ENCODE results near the gene LYPLAL1.

Gene LYPLAL1

DNA sequence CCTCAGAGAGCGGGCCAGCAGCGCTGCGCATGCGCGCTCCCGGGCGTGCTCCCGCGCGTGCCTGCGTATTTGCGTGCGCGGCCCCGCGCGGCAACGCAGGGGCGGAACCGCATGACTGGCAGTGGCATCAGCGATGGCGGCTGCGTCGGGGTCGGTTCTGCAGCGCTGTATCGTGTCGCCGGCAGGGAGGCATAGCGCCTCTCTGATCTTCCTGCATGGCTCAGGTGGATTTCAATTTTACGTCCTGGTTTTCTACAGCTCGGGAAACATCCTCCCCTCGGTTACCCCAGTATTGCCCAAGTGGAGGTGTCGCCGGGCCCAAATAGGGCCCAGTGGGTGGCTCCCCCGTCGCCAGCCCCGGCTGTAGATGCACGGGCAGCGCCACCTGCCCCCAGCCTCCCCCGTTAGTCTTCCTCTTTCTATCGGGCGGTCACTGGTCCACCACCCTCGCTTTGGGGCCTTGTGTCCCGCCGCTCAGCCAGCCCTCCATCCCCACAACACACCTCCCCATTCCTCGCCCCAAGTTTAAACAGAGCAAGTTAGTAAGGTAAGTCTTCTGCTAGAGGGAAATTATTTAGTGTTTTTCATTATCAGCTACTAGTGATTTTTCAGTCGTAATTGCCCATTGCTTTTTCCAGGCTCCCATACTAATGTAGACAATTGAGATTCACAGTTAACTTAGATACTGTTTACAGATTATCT, at the start of gene LYPLAL1:
Gene LYPLAL1 (plus strand): TSS at position 121 of the 702 bp plus-strand sequence. CDS start 13 bp downstream, at position 134.
- DNase-seq: peak; percentile 86

DNA sequence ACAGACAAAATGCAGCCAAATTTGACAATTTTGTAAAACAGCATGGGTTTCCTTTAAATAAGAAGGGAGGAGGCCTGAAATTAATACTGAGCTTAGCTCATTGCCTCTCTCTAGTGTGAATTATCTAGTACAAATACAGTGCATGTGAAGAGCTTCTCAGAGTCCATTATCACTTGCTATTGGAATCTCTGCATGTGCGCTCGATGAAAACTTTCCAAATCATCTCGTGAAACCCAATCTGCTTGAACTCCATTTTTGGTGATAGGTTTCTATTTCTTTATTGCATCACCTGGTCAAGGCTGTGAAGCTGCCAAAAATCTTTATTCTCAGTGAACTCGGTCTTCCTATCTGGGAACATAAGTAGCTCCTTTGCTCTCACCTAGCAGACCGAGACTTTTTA, 49.5 kb upstream of the LYPLAL1 start:
- DNase-seq: no peak

DNA sequence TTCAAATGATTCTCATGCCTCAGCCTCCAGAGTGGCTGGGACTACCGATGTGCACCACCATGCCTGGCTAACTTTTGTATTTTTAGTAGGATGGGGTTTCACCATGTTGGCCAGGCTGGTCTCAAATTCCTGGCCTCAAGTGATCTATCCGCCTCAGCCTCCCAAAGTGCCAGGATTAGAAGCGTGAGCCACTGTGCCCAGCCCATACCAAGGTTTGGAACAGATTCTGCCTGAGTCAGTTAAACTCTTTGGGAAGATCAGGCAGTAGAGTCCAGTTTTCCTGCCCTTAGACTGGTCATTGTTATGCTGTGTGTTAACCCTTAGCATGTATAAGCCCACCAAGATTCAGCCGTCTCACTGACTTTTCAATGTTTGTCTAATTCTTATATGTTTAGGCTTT, 48.3 kb upstream of the LYPLAL1 start:
- no peak for DNase-seq

DNA sequence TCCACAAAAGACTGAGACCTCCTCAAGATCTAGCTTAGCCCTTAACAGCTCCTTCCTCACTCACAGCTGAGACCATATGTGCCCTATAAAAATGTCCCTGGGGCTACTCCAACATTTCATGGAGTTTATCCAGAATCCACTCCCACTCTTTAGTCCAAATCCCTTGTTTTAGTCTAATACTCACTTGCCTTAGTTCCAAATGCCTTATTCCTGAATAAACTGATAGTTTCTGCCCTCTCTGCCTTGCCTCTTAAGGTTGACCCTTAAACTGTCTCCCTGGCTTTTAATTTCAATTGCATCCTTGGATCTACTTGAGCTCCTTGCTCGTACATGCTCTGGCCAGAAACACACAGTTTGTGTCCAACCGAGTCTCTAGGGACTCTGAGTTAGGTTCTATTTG, 47.3 kb upstream of the LYPLAL1 start:
- no peak for DNase-seq

DNA sequence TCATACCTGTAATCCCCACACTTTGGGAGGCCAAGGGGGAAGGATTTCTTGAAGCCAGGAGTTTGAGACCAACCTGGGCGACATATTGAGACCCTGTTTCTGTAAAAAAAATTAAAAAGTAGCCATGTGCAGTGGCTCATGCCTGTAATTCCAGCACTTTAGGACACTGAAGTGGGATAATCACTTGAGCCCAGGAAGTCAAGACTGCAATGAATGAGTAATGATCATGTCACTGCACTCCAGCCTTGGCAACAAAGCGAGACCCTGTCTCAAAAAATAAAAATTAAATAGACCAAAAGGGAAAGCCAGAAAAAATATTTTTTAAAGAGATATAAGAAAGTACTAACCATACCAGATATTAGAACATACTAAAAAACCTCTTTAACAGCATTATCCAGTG, 44.7 kb upstream of the LYPLAL1 start:
- DNase-seq: peak; percentile 45

DNA sequence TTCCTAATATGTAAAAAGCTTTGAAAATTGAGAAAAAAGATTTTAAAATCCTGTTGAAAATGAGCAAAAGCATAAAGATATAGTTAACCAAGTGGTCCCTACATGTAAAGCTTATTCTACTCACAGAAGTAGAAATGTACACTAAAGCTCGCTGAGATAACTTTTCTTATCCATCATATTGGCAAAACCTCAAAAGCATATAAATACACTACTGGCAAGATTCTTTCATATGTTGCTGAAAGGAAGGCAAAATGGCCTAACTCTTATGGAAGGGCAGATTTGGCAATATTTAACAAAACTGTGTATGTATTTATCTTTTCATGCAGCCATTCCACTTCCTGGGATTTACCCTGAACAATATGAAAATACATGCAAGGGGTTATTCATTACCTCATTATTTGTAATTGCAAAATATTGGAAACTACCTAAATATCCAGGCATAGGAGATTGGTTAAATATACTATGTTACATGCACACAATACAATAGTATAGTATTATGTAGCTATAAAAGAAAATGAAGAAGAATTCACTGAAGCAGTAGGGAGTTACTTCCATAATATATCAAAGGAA, 43.2 kb upstream of the LYPLAL1 start:
- no peak for DNase-seq

DNA sequence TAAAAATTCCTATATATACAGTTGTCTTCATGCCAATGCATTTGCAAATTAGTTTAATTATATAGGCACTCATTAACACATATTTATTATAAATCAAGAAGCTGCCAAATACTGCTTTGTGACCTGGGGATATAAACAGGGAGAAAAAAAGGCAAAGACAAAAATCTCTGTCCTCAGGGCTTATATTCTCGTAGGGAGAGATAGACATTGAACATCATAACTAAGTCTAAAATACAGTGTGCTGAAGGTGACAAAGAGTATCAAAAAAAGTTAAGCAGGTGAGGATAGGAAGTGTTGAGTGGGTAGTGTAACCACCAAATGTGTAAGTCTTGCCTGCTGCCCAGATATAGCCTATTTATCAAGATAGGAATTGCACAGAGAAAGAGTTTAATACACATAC, 40.7 kb upstream of the LYPLAL1 start:
- DNase-seq: no peak

DNA sequence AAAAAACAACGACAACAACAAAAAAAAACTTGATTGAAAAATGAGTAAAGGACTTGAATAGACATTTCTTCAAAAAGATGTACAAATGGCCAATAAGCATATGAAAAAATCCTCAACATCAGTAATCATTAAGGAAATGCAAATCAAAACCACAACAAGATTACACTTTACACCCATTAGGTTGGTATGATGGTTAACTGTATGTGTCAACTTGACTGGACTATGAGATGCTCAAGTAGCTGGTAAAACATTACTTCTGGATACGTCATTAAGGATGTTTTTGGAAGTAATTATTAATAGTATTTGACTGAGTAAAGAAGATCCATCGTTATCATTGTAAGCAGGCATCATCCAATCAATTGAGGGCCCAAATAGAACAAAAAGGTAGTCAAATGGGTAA, 34.9 kb upstream of the LYPLAL1 start:
- DNase-seq: no peak

DNA sequence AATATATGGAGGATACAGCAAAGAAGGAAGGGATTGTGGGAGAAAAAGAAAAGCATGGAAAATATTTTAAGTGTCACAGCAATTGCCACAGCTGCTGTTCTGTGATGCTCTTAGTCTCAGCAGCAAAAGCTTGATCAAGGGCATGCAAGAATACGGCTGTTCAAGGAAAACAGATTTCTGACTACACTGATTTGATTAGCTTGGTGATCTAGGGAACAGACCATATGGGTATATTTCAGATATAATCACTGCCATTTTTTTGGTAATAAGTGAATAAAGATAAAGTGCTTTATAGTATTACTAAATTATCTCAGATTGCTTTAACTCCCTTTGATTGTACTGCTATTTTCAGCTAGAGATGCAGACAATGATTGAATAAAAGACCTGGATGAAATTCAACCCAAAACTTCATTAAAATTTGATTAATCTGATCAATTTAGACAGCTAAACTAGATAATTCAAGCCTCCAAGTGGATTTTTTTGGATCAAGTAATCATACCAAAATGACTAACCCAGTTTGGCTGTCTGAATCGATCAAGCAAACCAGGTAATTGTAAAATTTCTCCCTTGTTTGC, 33.3 kb upstream of the LYPLAL1 start:
- DNase-seq: no peak

DNA sequence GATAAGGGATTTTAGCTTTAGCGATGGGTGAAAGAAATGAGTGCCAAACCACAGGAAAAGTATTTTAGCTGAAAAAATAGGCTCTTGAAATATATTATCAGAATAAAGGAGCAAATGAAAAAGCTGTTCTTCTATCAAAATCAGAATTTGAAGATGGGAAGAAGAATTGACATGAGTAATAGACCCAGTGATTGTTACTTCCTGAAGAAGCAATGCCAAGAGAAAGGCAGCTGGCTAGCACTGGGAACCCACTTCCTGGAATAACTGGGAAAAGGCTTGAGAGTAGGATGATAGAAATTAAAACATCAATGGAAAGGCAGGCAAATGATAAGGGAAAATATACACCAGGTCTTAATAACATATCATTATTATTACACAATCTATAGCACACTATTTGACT, 29.9 kb upstream of the LYPLAL1 start:
- DNase-seq: peak; percentile 64

DNA sequence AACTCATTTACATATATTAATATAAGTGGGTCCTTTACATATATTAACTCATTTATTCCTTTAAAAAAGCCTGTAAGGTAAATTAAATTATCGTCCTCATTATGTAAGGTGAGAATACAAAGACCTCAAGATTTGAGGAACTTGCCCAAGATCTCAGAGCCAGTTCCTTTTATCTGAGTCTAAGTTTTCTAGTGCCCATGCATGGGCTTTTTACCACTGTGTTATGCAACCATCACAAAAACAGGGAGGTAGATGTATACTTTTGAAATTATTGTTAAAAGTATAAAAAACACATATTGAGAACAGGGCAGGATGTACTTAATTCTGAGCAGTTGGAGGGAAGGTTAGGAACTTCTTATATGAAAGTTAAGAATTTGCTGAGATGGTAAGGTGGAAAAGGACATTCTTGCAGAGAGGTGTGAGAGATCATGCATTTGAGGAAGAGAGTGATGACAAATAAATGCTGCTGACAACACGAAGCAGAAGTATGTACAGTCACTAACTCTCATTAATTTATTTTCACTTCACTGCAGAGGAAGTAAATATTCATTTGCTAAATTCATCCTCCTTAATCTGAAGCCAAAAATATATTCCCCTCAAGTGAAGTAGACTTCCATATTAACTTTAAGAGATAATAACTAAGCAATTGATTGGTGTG, 28.9 kb upstream of the LYPLAL1 start:
- DNase-seq: no peak

DNA sequence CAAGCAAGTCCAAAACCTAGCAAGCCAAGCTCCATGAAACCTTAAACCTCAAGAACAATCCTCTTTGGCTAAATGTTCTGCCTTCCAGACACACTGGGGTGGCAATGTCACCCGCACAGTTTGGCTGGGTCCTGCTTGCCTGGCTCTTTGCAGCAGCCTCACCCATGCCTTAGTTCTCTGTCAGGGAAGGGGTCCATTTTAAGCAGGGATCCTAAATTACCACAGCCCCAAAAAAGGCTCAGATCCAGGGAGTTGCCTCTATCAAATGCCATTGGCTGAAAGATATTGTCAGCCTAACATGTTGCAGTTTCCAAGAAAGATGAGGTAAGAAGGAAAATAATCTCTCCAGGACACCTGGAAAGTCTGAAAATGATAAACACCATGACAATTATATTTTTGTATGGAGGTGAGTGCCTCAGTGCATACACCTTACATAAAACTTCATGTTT, 26.1 kb upstream of the LYPLAL1 start:
- no peak for DNase-seq

DNA sequence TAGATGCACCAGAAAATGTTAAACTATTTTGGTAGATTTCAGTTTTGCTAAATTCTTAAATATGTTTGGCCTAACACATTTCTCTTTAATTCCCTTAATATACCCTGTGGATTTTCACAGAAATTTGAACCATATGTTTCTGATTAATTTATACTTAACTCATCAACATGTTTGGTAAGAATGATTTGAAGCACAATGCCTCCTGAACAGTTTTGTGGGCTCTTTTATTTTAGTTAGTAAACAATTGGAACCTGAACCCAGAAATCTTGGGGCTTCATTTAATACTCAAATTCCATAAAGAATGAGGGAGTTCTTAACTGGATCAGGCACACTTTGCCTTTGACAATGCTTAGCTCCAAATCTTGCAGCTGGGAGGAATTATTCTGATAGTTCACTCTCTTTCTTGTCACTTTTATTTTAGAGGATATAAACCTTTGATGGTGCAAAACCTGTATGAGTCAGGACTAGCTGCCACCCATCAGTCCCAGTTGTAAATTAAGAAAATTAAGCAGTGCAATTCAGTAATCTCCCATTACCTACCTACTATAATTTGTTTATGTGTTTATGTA, 24.6 kb upstream of the LYPLAL1 start:
- DNase-seq: no peak

DNA sequence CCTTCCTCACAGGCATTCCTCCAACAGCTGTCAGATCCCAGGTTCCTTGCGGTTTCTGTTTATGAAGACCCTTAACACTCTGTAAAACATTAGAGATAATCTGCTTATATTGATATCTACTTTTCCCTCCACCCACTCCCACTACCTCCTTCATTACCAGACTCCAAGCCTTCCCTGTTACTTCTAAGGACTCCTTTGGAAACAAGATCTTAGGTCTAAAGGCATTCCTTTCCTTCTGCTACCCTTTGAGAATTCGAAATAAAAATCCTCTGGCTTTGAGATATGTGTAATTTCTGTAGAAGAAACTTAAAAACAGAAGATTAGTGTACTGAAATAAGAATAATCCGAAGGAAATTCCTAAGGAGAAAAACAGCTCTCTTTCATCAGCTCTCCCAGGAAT, 23.7 kb upstream of the LYPLAL1 start:
- no peak for DNase-seq

DNA sequence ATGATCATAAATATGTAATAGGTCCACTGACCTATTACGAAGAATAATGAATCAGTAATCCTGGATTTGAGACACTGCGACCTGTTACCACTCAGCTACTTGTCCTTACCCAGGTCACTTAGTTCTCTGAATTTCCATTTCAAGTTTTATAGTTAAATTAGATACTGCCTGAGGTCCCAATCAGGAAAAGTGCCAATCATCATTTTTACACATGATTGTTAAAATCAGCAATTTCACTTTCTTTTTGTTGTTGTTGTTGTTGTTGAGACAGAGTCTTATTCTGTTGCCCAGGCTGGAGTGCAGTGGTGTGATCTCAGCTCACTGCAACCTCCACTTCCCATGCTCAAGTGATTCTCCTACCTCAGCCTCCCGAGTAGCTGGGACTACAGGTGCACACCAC, 22.8 kb upstream of the LYPLAL1 start:
- DNase-seq: no peak

DNA sequence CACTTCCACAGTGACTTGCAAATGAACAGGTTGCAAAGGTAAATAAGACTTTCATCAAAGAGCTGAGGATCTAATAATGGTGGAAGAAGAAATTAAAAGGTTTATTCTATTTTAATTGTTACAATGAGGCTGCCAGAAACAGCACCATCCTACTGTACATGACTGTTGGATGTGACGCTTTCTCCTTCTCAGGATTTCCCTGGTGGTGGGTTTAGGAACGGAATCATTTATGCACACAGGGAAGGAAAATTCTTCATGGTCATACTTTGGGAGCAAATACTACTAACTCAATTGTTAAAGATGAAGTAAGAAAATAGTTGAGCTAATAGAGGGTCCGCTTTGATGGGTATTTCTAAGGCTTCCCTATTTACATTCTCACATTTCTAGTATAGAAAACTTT, 22.2 kb upstream of the LYPLAL1 start:
- DNase-seq: no peak

DNA sequence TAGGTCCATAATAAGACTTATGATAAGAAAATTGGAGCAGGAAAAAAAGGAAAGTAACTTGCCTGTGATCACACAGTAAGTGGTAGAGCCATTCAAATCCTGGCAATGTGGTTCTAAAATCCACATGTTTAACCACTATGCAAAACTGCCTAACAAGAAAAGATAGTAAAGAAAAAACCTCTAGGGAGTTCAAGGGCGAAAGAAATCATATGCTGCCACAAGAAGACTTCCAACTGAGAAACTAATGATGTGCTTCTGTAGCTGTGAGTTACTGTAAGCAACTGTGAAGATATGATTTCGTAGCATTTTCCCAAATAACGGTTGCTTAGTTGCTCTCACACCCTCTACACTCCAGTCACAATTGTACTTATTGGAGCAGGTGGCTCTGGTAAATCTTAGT, 20.9 kb upstream of the LYPLAL1 start:
- DNase-seq: no peak

DNA sequence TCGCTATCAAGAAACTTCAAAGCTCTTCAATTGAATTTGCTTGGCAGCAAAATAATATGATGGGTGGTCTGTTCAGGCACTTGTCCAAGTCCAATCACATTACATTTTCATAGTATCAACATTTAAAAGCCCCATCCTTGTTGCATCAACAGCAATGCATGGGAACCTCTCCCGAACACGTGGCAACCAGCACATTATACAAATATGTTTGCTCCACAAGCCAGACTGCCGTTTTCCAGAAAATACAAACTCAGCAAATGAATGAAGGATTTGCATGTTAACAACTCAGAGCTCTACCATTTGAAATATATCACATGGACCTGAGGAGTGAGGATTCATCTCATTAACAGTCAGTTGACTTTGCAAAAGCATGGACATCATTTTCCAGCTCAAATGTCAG, 20.0 kb upstream of the LYPLAL1 start:
- no peak for DNase-seq

DNA sequence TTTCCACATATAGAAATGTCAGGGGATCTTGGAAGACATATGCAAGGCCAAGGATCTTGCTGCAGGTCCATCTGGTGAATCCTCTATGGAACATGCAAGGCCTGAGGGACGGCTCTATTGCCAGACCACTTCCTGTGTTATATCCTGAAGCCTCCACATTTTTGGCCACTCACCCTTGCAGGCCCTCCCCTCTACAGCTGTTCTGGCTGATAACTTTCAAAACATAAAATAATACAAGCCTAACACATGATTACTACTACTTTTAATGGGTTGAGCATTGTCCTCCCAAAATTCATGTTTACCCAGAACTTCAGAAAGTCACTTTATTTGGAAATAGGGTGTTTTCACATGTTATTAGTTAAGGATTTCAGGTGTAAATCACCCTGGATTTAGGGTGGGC, 18.5 kb upstream of the LYPLAL1 start:
- peak; percentile 9 for DNase-seq

DNA sequence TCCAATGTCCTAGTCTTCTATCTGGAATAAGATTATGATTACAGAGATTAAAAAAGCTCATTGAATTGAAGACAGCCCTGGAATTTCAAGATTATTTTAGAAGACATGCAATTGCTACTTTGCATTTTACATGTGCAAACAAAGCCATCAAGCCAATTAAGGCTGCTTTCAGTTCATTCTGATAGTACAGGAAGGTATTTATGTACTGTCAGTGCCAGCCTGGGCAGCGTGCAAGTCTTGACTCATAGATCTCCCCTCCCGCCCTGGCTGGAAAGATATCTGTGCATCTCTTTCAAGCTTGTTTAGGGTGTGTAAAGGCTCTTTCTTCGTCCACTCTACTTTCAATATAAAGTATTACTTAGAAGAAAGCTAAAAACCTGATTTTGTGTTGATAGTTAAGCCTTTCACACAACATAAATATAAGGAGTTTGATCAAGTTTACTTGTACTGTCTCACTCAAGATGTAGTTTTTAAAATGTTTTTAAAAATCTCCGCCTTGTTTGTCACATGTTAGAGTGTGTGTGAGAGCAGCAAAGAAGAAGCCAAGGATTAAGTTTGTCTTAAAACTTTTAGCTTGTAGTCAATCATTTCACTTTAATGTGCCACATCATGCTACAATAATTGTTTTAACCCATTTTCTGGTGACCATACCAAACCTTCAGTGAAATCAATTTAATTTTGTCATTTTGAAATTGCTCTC, 13.6 kb upstream of the LYPLAL1 start:
- DNase-seq: peak; percentile 14

DNA sequence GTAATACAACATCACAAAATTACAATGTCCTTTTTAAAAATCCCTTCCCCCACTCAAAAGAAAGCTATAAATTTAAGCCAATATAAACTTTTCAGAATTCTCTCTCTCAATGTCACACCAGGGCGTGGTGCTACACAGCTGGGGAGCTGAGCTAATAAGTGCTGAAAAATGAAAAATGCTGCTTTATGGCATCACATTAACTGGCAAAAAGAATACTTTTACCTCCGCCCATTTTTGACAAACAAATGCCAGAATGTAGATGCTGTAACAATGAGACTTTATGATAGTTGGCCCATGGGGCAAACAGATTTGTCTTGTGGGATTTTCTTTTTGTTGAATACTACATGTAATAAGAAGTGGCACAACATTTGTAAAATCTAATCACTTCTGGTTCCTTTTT, 12.7 kb upstream of the LYPLAL1 start:
- DNase-seq: peak; percentile 15

DNA sequence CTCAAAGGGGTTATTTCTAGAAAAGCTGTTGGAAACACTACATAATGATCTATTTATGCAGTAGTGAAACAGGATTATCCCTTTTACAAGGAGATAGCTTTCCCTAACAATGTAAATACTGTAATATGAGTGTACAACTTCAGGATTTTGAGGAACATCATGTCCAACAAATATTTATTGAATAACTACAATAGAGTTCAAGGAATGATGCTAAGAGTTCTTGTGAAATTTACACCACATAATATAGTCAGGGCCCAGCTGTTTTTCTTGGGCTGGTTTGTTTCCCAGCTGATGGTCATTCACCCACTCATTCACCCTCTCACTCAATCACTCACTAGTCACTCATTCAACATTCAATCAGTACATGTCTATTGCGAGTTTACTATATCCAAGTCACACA, 12.3 kb upstream of the LYPLAL1 start:
- peak; percentile 52 for DNase-seq

DNA sequence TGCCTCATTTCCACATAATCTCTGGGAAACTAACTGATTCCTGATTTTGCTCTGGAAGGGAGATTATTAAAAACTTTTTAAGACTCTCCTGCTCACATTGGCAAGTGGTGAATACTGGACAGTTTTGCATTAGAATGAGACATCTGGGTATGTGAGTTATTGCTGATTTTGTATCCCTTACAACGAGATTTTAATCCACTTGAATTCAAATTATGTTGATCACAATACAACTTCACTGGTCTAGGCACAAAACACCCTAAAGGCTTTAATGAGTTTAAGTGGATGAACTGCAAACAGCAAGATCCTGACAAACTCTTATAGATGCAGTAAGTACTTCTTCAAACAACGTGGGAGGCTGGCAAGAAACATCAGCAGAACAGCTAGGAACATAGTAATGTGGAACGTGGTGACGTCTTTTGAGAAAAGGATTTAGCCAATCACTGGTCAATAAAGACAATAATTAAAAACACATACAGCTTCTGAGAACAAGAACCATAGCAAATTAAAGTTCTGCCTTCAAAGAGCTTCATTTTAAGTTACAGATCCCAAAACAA, 10.2 kb upstream of the LYPLAL1 start:
- DNase-seq: no peak
